Neuronal stem cell (in vitro differentiated cells): Measurements from ENCODE around the gene NDP.

Source experiments
- DNase-seq: peaks from one replicate; pipeline ENCODE4 v3.0.0-alpha.2; 2013; ENCODE audit warnings: low spot score
- H2AFZ ChIP-seq: one replicate; pipeline ENCODE4 v1.6.1; 2013; ENCODE audit warnings: mild to moderate bottlenecking, low read length, inconsistent platforms
- H2AK5ac ChIP-seq: 2 replicates; pipeline ENCODE4 v1.6.1; 2013; ENCODE audit warnings: low read depth, mild to moderate bottlenecking, inconsistent platforms, low read length, moderate library complexity, mixed read lengths
- H2BK120ac ChIP-seq: 2 replicates; pipeline ENCODE4 v1.6.1; 2013; ENCODE audit warnings: low read depth, mild to moderate bottlenecking, inconsistent platforms, low read length, moderate library complexity, mixed read lengths
- H2BK12ac ChIP-seq: one replicate; pipeline ENCODE4 v1.6.1; 2013; ENCODE audit warnings: low read length, inconsistent platforms
- H2BK15ac ChIP-seq: 2 replicates; pipeline ENCODE4 v1.6.1; 2013; ENCODE audit warnings: mild to moderate bottlenecking, low read length, inconsistent platforms, mixed read lengths
- H2BK5ac ChIP-seq: one replicate; pipeline ENCODE4 v1.6.1; 2013; ENCODE audit warnings: inconsistent platforms, mild to moderate bottlenecking, low read length, moderate library complexity
- H3K14ac ChIP-seq: one replicate; pipeline ENCODE4 v1.6.1; 2013; ENCODE audit warnings: low read length, inconsistent platforms
- H3K18ac ChIP-seq: 2 replicates; pipeline ENCODE4 v1.6.1; 2013; ENCODE audit warnings: low read length, inconsistent platforms
- H3K23ac ChIP-seq: 2 replicates; pipeline ENCODE4 v1.6.1; 2013; ENCODE audit warnings: low read depth, mild to moderate bottlenecking, mixed read lengths, low read length, inconsistent platforms; ENCODE audit not compliant: poor library complexity
- H3K27ac ChIP-seq: replicated peaks from 3 replicates; pipeline ENCODE4 v1.5.1; 2013; ENCODE audit warnings: low read length, inconsistent platforms
- H3K27me3 ChIP-seq, 3 experiments: 2 replicates each; pipeline ENCODE4 v1.6.1; 2013; ENCODE audit warnings: low read length in 3 of 3, mild to moderate bottlenecking in 2 of 3, inconsistent platforms in 1 of 3, low read depth in 1 of 3, mixed read lengths in 1 of 3, moderate library complexity in 1 of 3; ENCODE audit not compliant: control insufficient read depth in 3 of 3, insufficient read depth in 3 of 3
- H3K36me3 ChIP-seq, 2 donors: replicated peaks in 1 of 2; 2 replicates each; pipeline ENCODE4 v1.6.1; 2013; ENCODE audit warnings: low read length in 2 of 2; ENCODE audit not compliant: control insufficient read depth in 2 of 2, insufficient read depth in 2 of 2
- H3K4ac ChIP-seq: 2 replicates; pipeline ENCODE4 v1.6.1; 2013; ENCODE audit warnings: inconsistent platforms, mild to moderate bottlenecking, low read length, moderate library complexity
- H3K4me1 ChIP-seq, 2 donors: 1 replicate in 1 of 2; 2 replicates in 1 of 2; pipeline ENCODE4 v1.6.1; 2013; ENCODE audit warnings: low read length in 2 of 2, low read depth in 1 of 2; ENCODE audit not compliant: control insufficient read depth in 2 of 2, insufficient read depth in 1 of 2
- H3K4me2 ChIP-seq: one replicate; pipeline ENCODE4 v1.6.1; 2013; ENCODE audit warnings: mild to moderate bottlenecking, low read length, inconsistent platforms; ENCODE audit not compliant: insufficient read depth, poor library complexity, severe bottlenecking
- H3K4me3 ChIP-seq, 2 donors: 2 replicates each; pipeline ENCODE4 v1.5.1; 2013; ENCODE audit warnings: low read length in 2 of 2, mild to moderate bottlenecking in 2 of 2, inconsistent platforms in 1 of 2, moderate library complexity in 1 of 2
- H3K79me1 ChIP-seq: one replicate; pipeline ENCODE4 v1.6.1; 2013; ENCODE audit warnings: low read depth, mild to moderate bottlenecking, inconsistent platforms, low read length, moderate library complexity
- H3K9ac ChIP-seq: one replicate; pipeline ENCODE4 v1.6.1; 2013; ENCODE audit warnings: mild to moderate bottlenecking, low read depth, low read length, inconsistent platforms; ENCODE audit not compliant: poor library complexity
- H3K9me3 ChIP-seq, 2 donors: replicated peaks in 1 of 2; 2 replicates each; pipeline versions ENCODE3 to v1.6.1; 2013; ENCODE audit warnings: low read length in 2 of 2, mild to moderate bottlenecking in 2 of 2, inconsistent platforms in 1 of 2, low read depth in 1 of 2, mixed read lengths in 1 of 2, moderate library complexity in 1 of 2; ENCODE audit not compliant: control insufficient read depth in 2 of 2, insufficient read depth in 1 of 2
- H4K8ac ChIP-seq: one replicate; pipeline ENCODE4 v1.6.1; 2013; ENCODE audit warnings: low read depth, mild to moderate bottlenecking, inconsistent platforms, low read length, moderate library complexity
- H4K91ac ChIP-seq: one replicate; pipeline ENCODE4 v1.6.1; 2013; ENCODE audit warnings: low read length, low read depth, mild to moderate bottlenecking, inconsistent platforms; ENCODE audit not compliant: poor library complexity
- WGBS, 2 donors: extraction: QIAGEN DNeasy Blood & Tissue Kit; methylation state at CpG; one replicate each; pipeline ENCODE4 v1.1.7; 2013; ENCODE audit warnings: missing lambda C conversion rate in 2 of 2, mixed read lengths in 1 of 2; ENCODE audit not compliant: insufficient read length in 2 of 2, insufficient replicate concordance in 1 of 2; ENCODE audit errors: extremely low coverage in 2 of 2; 5-methylcytosine and 5-hydroxymethylcytosine counted together

The NDP gene

DNA sequence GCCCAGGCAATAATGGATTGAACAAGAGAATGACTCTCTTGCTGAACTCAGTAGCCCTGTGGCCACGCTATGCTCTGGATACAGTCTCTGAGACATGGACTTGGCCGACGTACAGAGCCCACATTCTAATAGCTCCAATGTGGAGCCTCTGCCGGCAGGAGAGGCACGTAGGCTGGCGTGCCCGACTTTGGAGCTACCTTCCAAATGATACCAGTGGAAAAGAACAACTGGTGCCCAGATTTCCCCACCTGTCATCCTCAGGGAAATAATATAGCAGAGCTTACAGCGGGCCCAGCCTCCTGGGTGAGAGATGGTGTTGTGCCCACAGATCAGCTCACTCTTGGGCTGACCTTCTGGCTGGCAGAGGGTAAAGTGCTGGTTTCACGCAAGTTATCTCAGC, 10.6 kb downstream of the NDP start:
- Histone ChIP-seq H2BK12ac (no peak overlapping the region), H4K91ac (no peak overlapping the region), H3K18ac (no peak overlapping the region), H2BK5ac (no peak overlapping the region), H3K36me3 (no peaks in the 10 kb centered on the region), H3K9me3 (no peaks in the 10 kb centered on the region), H2AFZ (no peak overlapping the region), H2BK15ac (no peak overlapping the region), H3K23ac (no peak overlapping the region), H2AK5ac (no peak overlapping the region), H3K4me2 (no peak overlapping the region), H3K27me3 (no peaks in the 10 kb centered on the region), H3K27ac (no peak overlapping the region), H3K9ac (no peak overlapping the region), H3K4me3 (no peak overlapping the region), H4K8ac (no peak overlapping the region), H3K79me1 (no peaks in the 10 kb centered on the region), H3K4ac (no peak overlapping the region), H3K4me1 (peaks cover 0 to 6% of the 10 kb centered on the region in 2 donors), H2BK120ac (no peak overlapping the region), H3K14ac (no peak overlapping the region)
- no CpG with 5 or more reads among the region's 9 CpGs for WGBS, 2 donors
- no peak for DNase-seq

DNA sequence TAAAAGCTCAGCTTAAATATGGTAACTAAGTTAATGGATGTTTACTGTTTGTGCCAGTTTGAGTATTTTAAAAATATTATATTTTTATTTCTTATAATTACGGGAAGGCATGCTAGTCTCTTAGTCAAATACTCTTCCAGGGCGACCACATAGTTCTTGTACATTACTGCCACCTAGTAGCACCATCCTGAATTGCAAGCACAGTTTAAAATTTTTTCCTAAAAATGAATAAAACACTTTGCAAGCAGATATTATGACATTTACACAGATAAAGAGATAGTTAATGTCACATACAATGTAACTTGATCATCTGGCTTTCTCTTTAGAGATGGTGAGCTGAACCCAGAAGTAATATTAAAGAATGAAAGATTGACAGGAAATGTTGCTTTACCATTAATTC, 11.5 kb downstream of the NDP start:
- no CpG with 5 or more reads among the region's 2 CpGs for WGBS, 2 donors
- no peak overlapping the region for H2AK5ac ChIP-seq
- no peak overlapping the region for H4K91ac ChIP-seq
- DNase-seq: no peak
- no peak overlapping the region for H2AFZ ChIP-seq
- H2BK120ac ChIP-seq: no peak overlapping the region
- no peak overlapping the region for H2BK15ac ChIP-seq
- no peak overlapping the region for H3K18ac ChIP-seq
- H2BK5ac ChIP-seq: no peak overlapping the region
- no peaks in the 10 kb centered on the region for H3K9me3 ChIP-seq
- H3K27me3 ChIP-seq: no peaks in the 10 kb centered on the region
- H3K79me1 ChIP-seq: no peaks in the 10 kb centered on the region
- no peak overlapping the region for H3K4ac ChIP-seq
- no peak overlapping the region for H3K23ac ChIP-seq
- no peak overlapping the region for H2BK12ac ChIP-seq
- no peak overlapping the region for H3K4me2 ChIP-seq
- no peak overlapping the region for H3K9ac ChIP-seq
- no peaks in the 10 kb centered on the region for H3K36me3 ChIP-seq
- peaks cover 0 to 6% of the 10 kb centered on the region in 2 donors for H3K4me1 ChIP-seq
- H3K14ac ChIP-seq: no peak overlapping the region
- no peak overlapping the region for H4K8ac ChIP-seq
- H3K4me3 ChIP-seq: no peak overlapping the region
- H3K27ac ChIP-seq: no peak overlapping the region

DNA sequence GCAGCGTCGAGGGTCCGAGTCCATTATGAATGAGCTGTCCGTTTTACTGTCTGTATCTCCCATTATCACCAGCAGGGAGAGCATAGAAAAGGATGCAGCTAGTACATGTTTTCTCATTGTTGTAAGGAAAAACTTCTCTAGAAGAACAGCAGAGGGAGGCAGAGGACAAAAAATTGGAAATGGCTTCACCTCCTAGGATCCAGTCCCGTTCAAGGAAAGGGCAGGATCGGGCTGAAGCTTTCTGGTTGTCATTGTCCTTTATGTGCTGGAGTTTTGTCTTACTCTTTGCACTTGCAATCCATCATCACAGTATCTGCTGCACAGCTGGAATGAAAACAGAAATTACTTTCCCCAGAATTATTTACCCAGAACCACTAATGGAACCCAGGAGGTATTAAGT, 14.7 kb downstream of the NDP start:
- Histone ChIP-seq H3K4ac (no peak overlapping the region), H2BK5ac (no peak overlapping the region), H3K4me2 (no peak overlapping the region), H3K36me3 (no peaks in the 10 kb centered on the region), H2BK12ac (no peak overlapping the region), H4K91ac (no peak overlapping the region), H3K27ac (no peak overlapping the region), H3K14ac (no peak overlapping the region), H2AFZ (no peak overlapping the region), H2BK15ac (no peak overlapping the region), H3K18ac (no peak overlapping the region), H3K23ac (no peak overlapping the region), H3K27me3 (no peaks in the 10 kb centered on the region), H2BK120ac (no peak overlapping the region), H3K79me1 (no peaks in the 10 kb centered on the region), H3K4me1 (peaks cover 0 to 3% of the 10 kb centered on the region in 2 donors), H2AK5ac (no peak overlapping the region), H3K4me3 (no peak overlapping the region), H4K8ac (no peak overlapping the region), H3K9ac (no peak overlapping the region), H3K9me3 (no peaks in the 10 kb centered on the region)
- peak; percentile 60 for DNase-seq
- WGBS, 2 donors: no CpG with 5 or more reads among the region's 6 CpGs

DNA sequence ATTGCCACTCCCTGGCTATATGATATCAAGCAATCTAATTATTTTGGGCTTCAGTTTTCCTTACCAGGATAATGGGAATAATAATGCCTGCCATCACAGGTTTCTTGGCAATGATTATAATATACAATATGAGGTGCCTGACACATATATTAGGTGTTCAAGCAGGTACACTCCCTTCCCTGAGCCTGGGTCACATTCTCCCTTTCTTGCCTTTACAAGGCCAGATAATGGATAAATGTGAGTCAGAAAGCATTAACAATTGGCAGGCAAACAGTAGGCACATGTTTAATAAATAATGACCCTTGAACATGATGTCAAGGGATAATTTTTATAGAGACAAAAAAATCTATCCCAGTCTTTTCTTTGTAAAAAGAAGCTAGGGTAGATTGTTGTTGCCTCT, 17.2 kb downstream of the NDP start:
- no peak overlapping the region for H3K27ac ChIP-seq
- no peak overlapping the region for H3K4ac ChIP-seq
- no peak overlapping the region for H2AK5ac ChIP-seq
- peaks cover 0 to 3% of the 10 kb centered on the region in 2 donors for H3K4me1 ChIP-seq
- no peak overlapping the region for H3K18ac ChIP-seq
- DNase-seq: no peak
- H3K9ac ChIP-seq: no peak overlapping the region
- no peaks in the 10 kb centered on the region for H3K27me3 ChIP-seq
- H3K23ac ChIP-seq: no peak overlapping the region
- no peak overlapping the region for H2BK12ac ChIP-seq
- H3K79me1 ChIP-seq: no peaks in the 10 kb centered on the region
- no peaks in the 10 kb centered on the region for H3K9me3 ChIP-seq
- H3K14ac ChIP-seq: no peak overlapping the region
- no peak overlapping the region for H4K91ac ChIP-seq
- no peak overlapping the region for H3K4me2 ChIP-seq
- H2AFZ ChIP-seq: no peak overlapping the region
- H4K8ac ChIP-seq: no peak overlapping the region
- H2BK15ac ChIP-seq: no peak overlapping the region
- H3K4me3 ChIP-seq: no peak overlapping the region
- no peak overlapping the region for H2BK120ac ChIP-seq
- H2BK5ac ChIP-seq: no peak overlapping the region
- H3K36me3 ChIP-seq: no peaks in the 10 kb centered on the region
